Smooth muscle cell (in vitro differentiated cells): ENCODE data around the gene COASY. TPM values are rescaled to one million over a fixed set of nuclear protein-coding genes. Genes with fewer than 3 reads are reported as not detected.
"Not testable (repeated sequence)": the region's sequence is repeated elsewhere in the genome, so short reads cannot be mapped to it uniquely, and the experiment has no call there.

ENCODE experiments used
- DNase-seq: peaks from one replicate; lab custom pipeline; 2025; ENCODE audit not compliant: unreplicated experiment; lab: John Stamatoyannopoulos, UW
- H2AFZ ChIP-seq: fragments of 200-600 bp; sonication (generic); 2 replicates; pipeline ENCODE4 v1.6.0; 2016; ENCODE audit warnings: antibody characterized with exemption, low read depth, mild to moderate bottlenecking
- H3F3A ChIP-seq: fragments of 200-600 bp; sonication (generic); 2 replicates; pipeline ENCODE4 v1.6.0; 2017; ENCODE audit warnings: antibody characterized with exemption, low read depth
- H3K27ac ChIP-seq: fragments of 200-600 bp; sonication (generic); 2 replicates; pipeline ENCODE4 v1.5.1; 2016; ENCODE audit warnings: low read depth, mild to moderate bottlenecking
- H3K27me3 ChIP-seq: fragments of 200-600 bp; sonication (generic); 2 replicates; pipeline ENCODE4 v1.6.1; 2016; ENCODE audit warnings: low read depth, mild to moderate bottlenecking
- H3K36me3 ChIP-seq: fragments of 200-600 bp; sonication (generic); 2 replicates; pipeline ENCODE4 v1.5.1; 2016; ENCODE audit warnings: low read depth
- H3K4me1 ChIP-seq: fragments of 200-600 bp; sonication (generic); 2 replicates; pipeline ENCODE4 v1.5.1; 2016; ENCODE audit warnings: low read depth
- H3K4me2 ChIP-seq: fragments of 200-600 bp; sonication (generic); 2 replicates; pipeline ENCODE4 v1.6.0; 2016; ENCODE audit warnings: mild to moderate bottlenecking
- H3K4me3 ChIP-seq: fragments of 200-600 bp; sonication (generic); 2 replicates; pipeline ENCODE4 v1.5.1; 2016; ENCODE audit warnings: mild to moderate bottlenecking
- H3K79me2 ChIP-seq: fragments of 200-600 bp; sonication (generic); 2 replicates; pipeline ENCODE4 v1.6.0; 2016; ENCODE audit warnings: low read depth, mild to moderate bottlenecking
- H3K9ac ChIP-seq: fragments of 200-600 bp; sonication (generic); 2 replicates; pipeline ENCODE4 v1.6.0; 2016; ENCODE audit warnings: low read depth
- H3K9me3 ChIP-seq: fragments of 200-600 bp; sonication (generic); replicated peaks from 2 replicates; pipeline ENCODE4 v1.5.1; 2016; ENCODE audit warnings: low read depth
- H4K20me1 ChIP-seq: fragments of 200-600 bp; sonication (generic); 2 replicates; pipeline ENCODE4 v1.6.0; 2016; ENCODE audit warnings: low read depth
- WGBS: methylation state at CpG from one replicate; pipeline ENCODE4 v1.1.7; 2016; ENCODE audit warnings: low lambda C conversion rate; 5-methylcytosine and 5-hydroxymethylcytosine counted together
- polyA plus RNA-seq: library from polyadenylated mRNA; unstranded; fragments of >200 nt; fragmentation: Nextera tagmentation; extraction: Ambion mirVana; gene quantifications from 2 replicates; pipeline ENCODE4 v1.2.1, GENCODE V29; 2016
- total RNA-seq: library from RNA; depleted of rRNA; stranded (reverse); fragments of >200 nt; gene quantifications from 2 replicates; pipeline ENCODE4 v1.2.3, GENCODE V29; 2014
- TF ChIP-seq, protein P1 (sequence below): fragments of 200-600 bp; sonication (generic); IDR thresholded peaks from 2 replicates; pipeline ENCODE4 v1.5.1; 2017; ENCODE audit warnings: borderline replicate concordance, mild to moderate bottlenecking, antibody characterized with exemption; ENCODE audit not compliant: insufficient read depth, poor library complexity, severe bottlenecking

Gene COASY
- total and polyA plus RNA-seq, 2 experiments from 2014 or later: 23.2 to 68.2 TPM

DNA sequence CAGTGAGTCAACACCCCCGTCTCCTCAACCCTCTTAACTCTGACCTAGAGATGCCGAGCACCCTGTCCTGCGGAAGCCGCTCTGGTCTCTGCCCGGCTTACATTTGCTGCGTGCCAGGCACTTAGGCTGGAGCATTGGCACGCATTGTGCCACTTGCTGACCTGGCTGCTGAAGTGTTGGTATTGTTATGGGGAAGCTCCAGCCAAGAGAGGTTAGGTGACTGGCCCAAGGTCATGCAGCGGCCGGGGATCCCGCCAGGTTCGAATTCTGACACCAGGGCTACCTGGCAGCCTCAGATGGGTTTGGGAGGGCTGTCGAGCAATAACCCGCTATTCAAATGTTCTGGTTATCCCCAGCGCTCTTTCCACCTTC lies 14.3 kb upstream of the COASY start:
- peaks cover 5% of the 10 kb centered on the region for H3F3A ChIP-seq
- TF ChIP-seq, protein P1, sequence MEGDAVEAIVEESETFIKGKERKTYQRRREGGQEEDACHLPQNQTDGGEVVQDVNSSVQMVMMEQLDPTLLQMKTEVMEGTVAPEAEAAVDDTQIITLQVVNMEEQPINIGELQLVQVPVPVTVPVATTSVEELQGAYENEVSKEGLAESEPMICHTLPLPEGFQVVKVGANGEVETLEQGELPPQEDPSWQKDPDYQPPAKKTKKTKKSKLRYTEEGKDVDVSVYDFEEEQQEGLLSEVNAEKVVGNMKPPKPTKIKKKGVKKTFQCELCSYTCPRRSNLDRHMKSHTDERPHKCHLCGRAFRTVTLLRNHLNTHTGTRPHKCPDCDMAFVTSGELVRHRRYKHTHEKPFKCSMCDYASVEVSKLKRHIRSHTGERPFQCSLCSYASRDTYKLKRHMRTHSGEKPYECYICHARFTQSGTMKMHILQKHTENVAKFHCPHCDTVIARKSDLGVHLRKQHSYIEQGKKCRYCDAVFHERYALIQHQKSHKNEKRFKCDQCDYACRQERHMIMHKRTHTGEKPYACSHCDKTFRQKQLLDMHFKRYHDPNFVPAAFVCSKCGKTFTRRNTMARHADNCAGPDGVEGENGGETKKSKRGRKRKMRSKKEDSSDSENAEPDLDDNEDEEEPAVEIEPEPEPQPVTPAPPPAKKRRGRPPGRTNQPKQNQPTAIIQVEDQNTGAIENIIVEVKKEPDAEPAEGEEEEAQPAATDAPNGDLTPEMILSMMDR: no peak
- no peaks in the 10 kb centered on the region for H3K9me3 ChIP-seq
- no peak overlapping the region for H3K4me2 ChIP-seq
- no peak for DNase-seq
- whole genome bisulfite sequencing: 95% methylated on average over 14 of the region's 14 CpGs
- H4K20me1 ChIP-seq: peaks cover 6% of the 10 kb centered on the region
- no peak overlapping the region for H2AFZ ChIP-seq
- peaks cover 5% of the 10 kb centered on the region for H3K4me1 ChIP-seq
- no peaks in the 10 kb centered on the region for H3K79me2 ChIP-seq
- no peak overlapping the region for H3K27ac ChIP-seq
- no peak overlapping the region for H3K9ac ChIP-seq
- no peaks in the 10 kb centered on the region for H3K27me3 ChIP-seq
- H3K4me3 ChIP-seq: no peak overlapping the region
- H3K36me3 ChIP-seq: no peaks in the 10 kb centered on the region

DNA sequence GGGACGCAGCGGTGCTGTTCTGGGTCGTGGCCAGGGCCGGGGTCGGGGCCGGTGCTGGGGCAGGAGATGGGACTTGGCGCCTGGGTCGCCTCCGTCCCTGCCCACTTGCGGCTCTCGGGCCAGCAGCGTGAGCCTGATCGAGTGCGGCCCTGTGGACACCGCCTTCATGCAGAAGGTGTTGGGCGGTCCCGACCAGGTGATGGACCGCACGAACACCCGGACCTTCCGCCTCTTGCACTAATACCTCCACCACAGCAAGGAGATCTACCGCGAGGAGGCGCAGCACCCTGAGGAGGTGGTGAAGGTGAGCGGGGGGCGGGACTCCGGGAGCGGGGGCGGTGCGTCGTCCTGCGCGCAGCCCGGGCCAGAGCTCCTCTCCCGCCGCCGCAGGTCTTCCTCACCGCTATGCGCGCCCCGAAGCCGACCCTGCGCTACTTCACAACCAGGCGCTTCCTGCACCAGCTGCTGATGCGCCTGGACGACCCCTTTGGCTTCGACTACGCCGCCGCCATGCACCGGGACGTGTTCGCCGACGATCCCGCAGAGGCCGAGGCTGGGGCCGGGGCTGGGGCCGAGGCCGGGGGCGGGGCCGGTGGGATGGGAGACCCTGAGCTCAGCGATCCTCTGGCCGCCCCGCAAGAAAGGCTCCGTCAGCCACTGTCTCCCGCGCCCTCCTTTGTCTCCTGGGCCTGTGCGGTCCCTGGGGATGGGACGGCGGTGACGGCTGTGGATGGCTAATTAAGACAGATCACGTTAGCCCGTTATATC lies 13.7 kb upstream of the COASY start:
- Histone ChIP-seq H3K36me3 (no peaks in the 10 kb centered on the region), H3K4me1 (peaks cover 5% of the 10 kb centered on the region), H3K9ac (no peak overlapping the region), H3K27me3 (no peaks in the 10 kb centered on the region), H3K4me2 (peak overlapping the region; percentile 88), H3K27ac (no peak overlapping the region), H3F3A (peaks cover 5% of the 10 kb centered on the region), H3K79me2 (no peaks in the 10 kb centered on the region), H3K9me3 (no peaks in the 10 kb centered on the region), H4K20me1 (peaks cover 6% of the 10 kb centered on the region), H3K4me3 (peak overlapping the region; percentile 53), H2AFZ (no peak overlapping the region)
- TF ChIP-seq, protein P1: peak; percentile 37
- DNase-seq: no peak
- WGBS: 11% methylated on average over 61 of the region's 74 CpGs

DNA sequence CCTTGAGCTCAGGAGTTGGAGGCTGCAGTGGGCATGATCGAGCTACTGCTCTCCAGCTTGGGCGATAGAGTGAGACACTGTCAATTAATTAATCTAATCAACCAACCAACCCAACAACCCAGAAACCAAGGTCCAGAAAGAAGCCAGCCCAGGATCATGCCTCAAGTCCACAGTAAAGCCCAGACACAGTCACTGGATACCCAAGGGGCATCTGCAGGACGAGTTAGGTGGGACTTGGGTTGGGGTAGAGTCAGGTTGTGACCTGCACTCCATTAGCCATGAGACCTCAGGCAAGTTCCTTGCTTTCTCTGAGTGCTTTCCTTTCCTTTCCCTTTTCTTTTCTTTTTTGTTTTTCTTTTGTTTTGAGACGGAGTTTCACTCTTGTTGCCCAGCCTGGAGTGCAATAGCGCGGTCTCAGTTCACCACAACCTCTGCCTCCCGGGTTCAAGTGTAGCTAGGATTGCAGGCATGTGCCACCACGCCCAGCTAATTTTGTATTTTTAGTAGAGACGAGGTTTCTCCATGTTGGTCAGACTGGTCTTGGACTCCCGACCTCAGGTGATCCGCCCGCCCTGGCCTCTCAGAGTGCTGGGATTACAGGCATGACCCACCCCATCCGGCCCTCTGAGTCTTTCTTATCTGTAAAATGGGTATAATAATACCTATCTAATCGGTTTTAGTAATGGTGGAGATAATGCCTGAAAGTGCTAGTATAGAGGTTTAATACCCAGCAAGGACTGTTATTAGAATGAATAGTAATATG lies 12.8 kb upstream of the COASY start:
- Histone ChIP-seq H3K27me3 (no peaks in the 10 kb centered on the region), H3K4me2 (peak overlapping the region; percentile 88), H3K27ac (no peak overlapping the region), H3K4me3 (peak overlapping the region; percentile 53), H3F3A (peaks cover 5% of the 10 kb centered on the region), H3K9ac (no peak overlapping the region), H3K79me2 (peaks cover 7% of the 10 kb centered on the region), H3K9me3 (no peaks in the 10 kb centered on the region), H4K20me1 (peaks cover 6% of the 10 kb centered on the region), H3K4me1 (peaks cover 11% of the 10 kb centered on the region), H2AFZ (no peak overlapping the region), H3K36me3 (no peaks in the 10 kb centered on the region)
- TF ChIP-seq, protein P1: no peak
- DNase-seq: no peak
- WGBS: 82% methylated on average over 14 of the region's 14 CpGs

DNA sequence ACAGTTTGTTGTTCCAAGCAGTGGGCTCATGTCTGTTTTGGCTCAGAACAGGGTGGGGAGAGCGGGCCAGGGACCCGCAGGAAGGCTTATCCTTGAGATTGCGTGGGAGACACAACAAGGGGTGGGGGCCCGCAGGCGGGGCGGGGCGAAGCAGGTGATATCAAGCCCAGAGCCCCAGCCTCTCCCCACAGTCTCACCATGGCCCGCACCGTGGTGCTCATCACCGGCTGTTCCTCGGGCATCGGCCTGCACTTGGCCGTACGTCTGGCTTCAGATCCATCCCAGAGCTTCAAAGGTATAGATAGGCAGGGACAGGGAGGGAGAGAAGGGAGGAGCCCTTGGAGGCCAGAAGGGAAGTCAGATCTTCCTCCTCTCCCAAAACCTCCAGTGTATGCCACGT lies 9.2 kb upstream of the COASY start, which contains the start of gene HSD17B1:
Gene HSD17B1 (plus strand): TSS at position 188 of the 400 bp plus-strand sequence. CDS start 11 bp downstream, at position 199.
- H3K9me3 ChIP-seq, H3K27ac ChIP-seq, H3K27me3 ChIP-seq, H4K20me1 ChIP-seq, H3K9ac ChIP-seq, H3F3A ChIP-seq, H2AFZ ChIP-seq, DNase-seq, H3K36me3 ChIP-seq: not testable (repeated sequence)
- H3K4me3 ChIP-seq: peak within 1 kb of the TSS; percentile 69
- 95% methylated on average over 15 of the region's 15 CpGs for WGBS
- peaks cover 21% of the 10 kb centered on the region for H3K4me1 ChIP-seq
- peaks cover 20% of the 10 kb centered on the region for H3K79me2 ChIP-seq
- H3K4me2 ChIP-seq: peak within 1 kb of the TSS; percentile 96
